WTC11 (cell line): ENCODE measurements around the gene FNDC11. TPM values are rescaled to one million over a fixed set of nuclear protein-coding genes. Genes with fewer than 3 reads are reported as not detected.

Experiments
- ATAC-seq: fragments of 200-7000 bp; cut with Tn5 transposase; 2 replicates; pipeline ENCODE4 v1.10.0; 2021; ENCODE audit warnings: mild to moderate bottlenecking, moderate library complexity
- CTCF ChIA-PET: fragments of 300-600 bp; sonication (Branson Sonifier 250); formaldehyde crosslinking; loops from one replicate; lab custom pipeline; 2021; ENCODE audit warnings: antibody characterized with exemption; lab: Charles Lee
- POLR2A ChIA-PET: fragments of 350-600 bp; sonication (Branson Sonifier 250); formaldehyde crosslinking; loops from one replicate; lab custom pipeline; 2021; ENCODE audit warnings: antibody characterized with exemption; lab: Charles Lee
- DNase-seq: peaks from one replicate; pipeline ENCODE4 v3.0.0; 2021; ENCODE audit warnings: low spot score
- H3K27ac Mint-ChIP-seq: 2 replicates; pipeline ENCODE4 v1.8.0; 2021; ENCODE audit warnings: mixed read lengths
- H3K27me3 Mint-ChIP-seq: 2 replicates; pipeline ENCODE4 v1.8.0; 2021; ENCODE audit warnings: low read depth, mild to moderate bottlenecking, moderate library complexity, mixed read lengths
- H3K36me3 Mint-ChIP-seq: 2 replicates; pipeline ENCODE4 v1.8.0; 2021; ENCODE audit warnings: mixed read lengths
- H3K4me1 Mint-ChIP-seq: 2 replicates; pipeline ENCODE4 v1.8.0; 2022; ENCODE audit warnings: mixed read lengths
- H3K4me3 Mint-ChIP-seq: 2 replicates; pipeline ENCODE4 v1.8.0; 2021; ENCODE audit warnings: mild to moderate bottlenecking, moderate library complexity, mixed read lengths
- H3K9me3 Mint-ChIP-seq: 2 replicates; pipeline ENCODE4 v1.8.0; 2021; ENCODE audit warnings: mixed read lengths
- ARID4B ChIP-seq: sonication (generic); formaldehyde crosslinking; IDR thresholded peaks from 2 replicates; pipeline ENCODE4 v1.8.0; 2023; ENCODE audit warnings: missing genetic modification reagents, mild to moderate bottlenecking, borderline replicate concordance
- ESRRA ChIP-seq: sonication (generic); formaldehyde crosslinking; IDR thresholded peaks from 2 replicates; pipeline ENCODE4 v1.8.1; 2022; ENCODE audit warnings: mild to moderate bottlenecking, missing genetic modification reagents, borderline replicate concordance
- FOXK1 ChIP-seq: sonication (generic); formaldehyde crosslinking; IDR thresholded peaks from 2 replicates; pipeline ENCODE4 v1.8.0; 2022; ENCODE audit warnings: mild to moderate bottlenecking, moderate library complexity, missing genetic modification reagents
- FOXP1 ChIP-seq: sonication (generic); formaldehyde crosslinking; IDR thresholded peaks from 2 replicates; pipeline ENCODE4 v1.8.0; 2022; ENCODE audit warnings: missing genetic modification reagents, mild to moderate bottlenecking, moderate library complexity, borderline replicate concordance
- HMGA2 ChIP-seq: fragments of 250-450 bp; sonication (Bioruptor Pico); IDR thresholded peaks from 2 replicates; pipeline ENCODE4 v1.4.0; 2021; ENCODE audit warnings: mild to moderate bottlenecking, moderate library complexity
- IRF2 ChIP-seq: sonication (generic); formaldehyde crosslinking; IDR thresholded peaks from 2 replicates; pipeline ENCODE4 v1.8.0; 2022; ENCODE audit warnings: low read depth, missing genetic modification reagents, borderline replicate concordance
- KAT7 ChIP-seq: sonication (generic); formaldehyde crosslinking; IDR thresholded peaks from 2 replicates; pipeline ENCODE4 v1.8.1; 2023; ENCODE audit warnings: missing genetic modification reagents, mild to moderate bottlenecking, borderline replicate concordance
- MAX ChIP-seq: sonication (generic); formaldehyde crosslinking; IDR thresholded peaks from 2 replicates; pipeline ENCODE4 v1.8.0; 2022; ENCODE audit warnings: mild to moderate bottlenecking, missing genetic modification reagents
- NFATC4 ChIP-seq: fragments of 250-450 bp; sonication (Bioruptor Pico); IDR thresholded peaks from 2 replicates; pipeline ENCODE4 v1.9.0; 2021; ENCODE audit warnings: mild to moderate bottlenecking
- NR3C1 ChIP-seq: sonication (generic); formaldehyde crosslinking; conservative IDR thresholded peaks from 2 replicates; pipeline ENCODE4 v1.8.1; 2023; ENCODE audit warnings: low read depth, mild to moderate bottlenecking, missing genetic modification reagents
- PRDM15 ChIP-seq: sonication (generic); formaldehyde crosslinking; IDR thresholded peaks from 2 replicates; pipeline ENCODE4 v1.8.0; 2022; ENCODE audit warnings: missing genetic modification reagents
- RORB ChIP-seq: fragments of 250-450 bp; sonication (Bioruptor Pico); IDR thresholded peaks from 2 replicates; pipeline ENCODE4 v1.9.0; 2021; ENCODE audit warnings: mild to moderate bottlenecking
- SOX15 ChIP-seq: fragments of 250-450 bp; sonication (Bioruptor Pico); IDR thresholded peaks from 2 replicates; pipeline ENCODE4 v1.9.0; 2021; ENCODE audit warnings: mild to moderate bottlenecking
- SP1 ChIP-seq: sonication (generic); formaldehyde crosslinking; conservative IDR thresholded peaks from 2 replicates; pipeline ENCODE4 v1.8.1; 2022; ENCODE audit warnings: missing genetic modification reagents
- TCF7 ChIP-seq: sonication (generic); formaldehyde crosslinking; IDR thresholded peaks from 2 replicates; pipeline ENCODE4 v1.8.0; 2022; ENCODE audit warnings: mild to moderate bottlenecking, low read depth, missing genetic modification reagents, moderate library complexity
- TEAD4 ChIP-seq: sonication (generic); formaldehyde crosslinking; IDR thresholded peaks from 2 replicates; pipeline ENCODE4 v1.8.0; 2022; ENCODE audit warnings: mild to moderate bottlenecking, missing genetic modification reagents
- ZBTB21 ChIP-seq: sonication (generic); formaldehyde crosslinking; IDR thresholded peaks from 2 replicates; pipeline ENCODE4 v1.8.1; 2023; ENCODE audit warnings: mild to moderate bottlenecking, missing genetic modification reagents, borderline replicate concordance
- ZNF396 ChIP-seq: fragments of 250-450 bp; sonication (Bioruptor Pico); IDR thresholded peaks from 2 replicates; pipeline ENCODE4 v1.8.0; 2021; ENCODE audit warnings: mild to moderate bottlenecking, moderate library complexity, borderline replicate concordance
- total RNA-seq: library from RNA; stranded (reverse); gene quantifications from 3 replicates; pipeline ENCODE4 v1.2.3, GENCODE V29; 2021
- TF ChIP-seq, protein P1 (sequence below): sonication (generic); formaldehyde crosslinking; IDR thresholded peaks from 2 replicates; pipeline ENCODE4 v1.8.1; 2023; ENCODE audit warnings: mild to moderate bottlenecking, missing genetic modification reagents
- TF ChIP-seq, protein P2 (sequence below): sonication (generic); formaldehyde crosslinking; conservative IDR thresholded peaks from 2 replicates; pipeline ENCODE4 v1.8.1; 2023; ENCODE audit warnings: mild to moderate bottlenecking, low read depth, missing genetic modification reagents, moderate library complexity
- TF ChIP-seq, protein P3 (sequence below): sonication (generic); formaldehyde crosslinking; IDR thresholded peaks from 2 replicates; pipeline ENCODE4 v1.8.0; 2022; ENCODE audit warnings: mild to moderate bottlenecking, missing genetic modification reagents
- TF ChIP-seq, protein P4 (sequence below): fragments of 250-450 bp; sonication (Bioruptor Pico); IDR thresholded peaks from 2 replicates; pipeline ENCODE4 v1.8.0; 2021; ENCODE audit warnings: mild to moderate bottlenecking

FNDC11 gene
- total RNA-seq, 1 experiment from 2014 or later = 3.8 TPM

DNA sequence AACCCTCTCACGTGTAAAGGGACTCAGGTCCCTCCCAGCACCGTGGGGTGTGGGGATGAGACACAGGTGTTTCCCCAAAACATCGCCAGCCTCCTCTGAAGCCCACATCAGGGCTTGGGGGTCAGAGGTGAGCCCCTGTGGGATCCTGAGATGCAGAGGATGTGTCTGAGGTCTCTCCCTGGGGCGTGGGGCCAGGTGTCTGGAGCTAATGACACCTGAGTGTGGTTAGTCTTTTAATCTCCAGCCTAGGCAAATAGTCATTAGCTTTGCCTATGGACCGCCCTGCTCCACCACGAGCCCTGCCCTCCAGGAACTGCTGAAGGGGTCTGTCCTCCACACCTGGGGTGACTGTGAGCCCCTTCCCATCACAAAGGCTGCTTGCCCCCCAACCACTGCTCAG lies 8.1 kb upstream of the FNDC11 start (continued):
- TF ChIP-seq PRDM15 (CRISPR knock-in tag) (no peak), RORB (CRISPR knock-in tag) (no peak), NFATC4 (no peak), MAX (CRISPR knock-in tag) (no peak), ARID4B (no peak), ZBTB21 (CRISPR knock-in tag) (no peak), TCF7 (no peak), FOXK1 (CRISPR knock-in tag) (no peak)
- TF ChIP-seq, protein P1, sequence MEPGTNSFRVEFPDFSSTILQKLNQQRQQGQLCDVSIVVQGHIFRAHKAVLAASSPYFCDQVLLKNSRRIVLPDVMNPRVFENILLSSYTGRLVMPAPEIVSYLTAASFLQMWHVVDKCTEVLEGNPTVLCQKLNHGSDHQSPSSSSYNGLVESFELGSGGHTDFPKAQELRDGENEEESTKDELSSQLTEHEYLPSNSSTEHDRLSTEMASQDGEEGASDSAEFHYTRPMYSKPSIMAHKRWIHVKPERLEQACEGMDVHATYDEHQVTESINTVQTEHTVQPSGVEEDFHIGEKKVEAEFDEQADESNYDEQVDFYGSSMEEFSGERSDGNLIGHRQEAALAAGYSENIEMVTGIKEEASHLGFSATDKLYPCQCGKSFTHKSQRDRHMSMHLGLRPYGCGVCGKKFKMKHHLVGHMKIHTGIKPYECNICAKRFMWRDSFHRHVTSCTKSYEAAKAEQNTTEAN (CRISPR knock-in tag) = no peak

GRCh38 chr20:63546256-63546955 lies 7.6 kb upstream of the FNDC11 start:
- Mint-ChIP-seq H3K4me3 (no peak overlapping the region), H3K27ac (no peak overlapping the region), H3K9me3 (no peaks in the 10 kb centered on the region), H3K27me3 (no peaks in the 10 kb centered on the region), H3K36me3 (no peaks in the 10 kb centered on the region), H3K4me1 (peaks cover 13% of the 10 kb centered on the region)
- POLR2A ChIA-PET = interaction anchor here (0.5 to 0.8 kb wide), 2 partner anchors 96 to 169 kb away, joined by 3 to 4 read pairs; no protein-coding TSS in a partner anchor
- CTCF ChIA-PET = interaction anchor here (0.6 to 3.4 kb wide), 5 partner anchors 9 to 323 kb away, joined by 3 to 48 read pairs (median 3); partner anchors contain the start of gene PTK6
- DNase-seq (no peak), ATAC-seq (no peak)
- TF ChIP-seq HMGA2 (CRISPR knock-in tag) (no peak), SP1 (no peak), FOXP1 (CRISPR knock-in tag) (no peak), NR3C1 (CRISPR knock-in tag) (no peak), TEAD4 (no peak), IRF2 (CRISPR knock-in tag) (no peak), KAT7 (CRISPR knock-in tag) (no peak), SOX15 (CRISPR knock-in tag) (no peak), ESRRA (no peak), ZNF396 (CRISPR knock-in tag) (no peak)
- TF ChIP-seq, protein P2, sequence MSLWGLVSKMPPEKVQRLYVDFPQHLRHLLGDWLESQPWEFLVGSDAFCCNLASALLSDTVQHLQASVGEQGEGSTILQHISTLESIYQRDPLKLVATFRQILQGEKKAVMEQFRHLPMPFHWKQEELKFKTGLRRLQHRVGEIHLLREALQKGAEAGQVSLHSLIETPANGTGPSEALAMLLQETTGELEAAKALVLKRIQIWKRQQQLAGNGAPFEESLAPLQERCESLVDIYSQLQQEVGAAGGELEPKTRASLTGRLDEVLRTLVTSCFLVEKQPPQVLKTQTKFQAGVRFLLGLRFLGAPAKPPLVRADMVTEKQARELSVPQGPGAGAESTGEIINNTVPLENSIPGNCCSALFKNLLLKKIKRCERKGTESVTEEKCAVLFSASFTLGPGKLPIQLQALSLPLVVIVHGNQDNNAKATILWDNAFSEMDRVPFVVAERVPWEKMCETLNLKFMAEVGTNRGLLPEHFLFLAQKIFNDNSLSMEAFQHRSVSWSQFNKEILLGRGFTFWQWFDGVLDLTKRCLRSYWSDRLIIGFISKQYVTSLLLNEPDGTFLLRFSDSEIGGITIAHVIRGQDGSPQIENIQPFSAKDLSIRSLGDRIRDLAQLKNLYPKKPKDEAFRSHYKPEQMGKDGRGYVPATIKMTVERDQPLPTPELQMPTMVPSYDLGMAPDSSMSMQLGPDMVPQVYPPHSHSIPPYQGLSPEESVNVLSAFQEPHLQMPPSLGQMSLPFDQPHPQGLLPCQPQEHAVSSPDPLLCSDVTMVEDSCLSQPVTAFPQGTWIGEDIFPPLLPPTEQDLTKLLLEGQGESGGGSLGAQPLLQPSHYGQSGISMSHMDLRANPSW (CRISPR knock-in tag) = no peak
- TF ChIP-seq, protein P3, sequence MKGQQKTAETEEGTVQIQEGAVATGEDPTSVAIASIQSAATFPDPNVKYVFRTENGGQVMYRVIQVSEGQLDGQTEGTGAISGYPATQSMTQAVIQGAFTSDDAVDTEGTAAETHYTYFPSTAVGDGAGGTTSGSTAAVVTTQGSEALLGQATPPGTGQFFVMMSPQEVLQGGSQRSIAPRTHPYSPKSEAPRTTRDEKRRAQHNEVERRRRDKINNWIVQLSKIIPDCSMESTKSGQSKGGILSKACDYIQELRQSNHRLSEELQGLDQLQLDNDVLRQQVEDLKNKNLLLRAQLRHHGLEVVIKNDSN (CRISPR knock-in tag) = no peak
- TF ChIP-seq, protein P4, sequence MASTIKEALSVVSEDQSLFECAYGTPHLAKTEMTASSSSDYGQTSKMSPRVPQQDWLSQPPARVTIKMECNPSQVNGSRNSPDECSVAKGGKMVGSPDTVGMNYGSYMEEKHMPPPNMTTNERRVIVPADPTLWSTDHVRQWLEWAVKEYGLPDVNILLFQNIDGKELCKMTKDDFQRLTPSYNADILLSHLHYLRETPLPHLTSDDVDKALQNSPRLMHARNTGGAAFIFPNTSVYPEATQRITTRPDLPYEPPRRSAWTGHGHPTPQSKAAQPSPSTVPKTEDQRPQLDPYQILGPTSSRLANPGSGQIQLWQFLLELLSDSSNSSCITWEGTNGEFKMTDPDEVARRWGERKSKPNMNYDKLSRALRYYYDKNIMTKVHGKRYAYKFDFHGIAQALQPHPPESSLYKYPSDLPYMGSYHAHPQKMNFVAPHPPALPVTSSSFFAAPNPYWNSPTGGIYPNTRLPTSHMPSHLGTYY (CRISPR knock-in tag) = no peak
